H54 (cell line): ENCODE measurements around the gene CBX8.
A peak's percentile ranks its signal among the peaks of the same experiment; 100 is the strongest.

Experiments
- DNase-seq: peaks from one replicate; pipeline ENCODE4 v3.0.0; 2011; ENCODE audit warnings: low spot score, mixed read lengths; ENCODE audit not compliant: insufficient read length
- FAIRE-seq: peaks from 3 replicates; lab custom pipeline; 2011; peaks lifted over from hg19 to GRCh38; lab: Jason Lieb, UNC
- POLR2A ChIP-seq: IDR thresholded peaks from 2 replicates; pipeline ENCODE4 v1.6.1; 2011; ENCODE audit warnings: low read depth, mild to moderate bottlenecking, low read length

The CBX8 gene

DNA sequence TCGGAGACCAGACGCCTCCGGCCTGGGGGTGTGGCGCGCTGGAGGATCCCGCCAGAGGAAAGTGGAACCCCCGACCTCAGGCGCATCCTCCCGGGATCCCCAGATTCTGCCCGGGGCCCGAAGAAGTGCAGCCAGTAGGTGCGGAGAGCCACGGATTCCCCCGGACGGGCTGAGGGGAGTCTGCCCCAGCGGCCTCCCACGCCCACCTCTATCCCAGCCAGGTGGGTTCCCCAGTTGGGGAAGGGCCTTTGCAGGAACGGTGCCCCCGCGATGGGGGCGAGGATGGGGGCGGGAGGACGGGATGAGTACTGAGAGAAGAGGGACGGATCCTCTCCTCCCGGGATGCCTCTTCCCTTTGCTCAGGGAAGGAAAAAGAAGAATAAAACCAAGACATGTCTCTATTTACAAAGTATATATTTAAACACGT lies 5.1 kb downstream of the CBX8 start:
- FAIRE-seq: no peak

DNA sequence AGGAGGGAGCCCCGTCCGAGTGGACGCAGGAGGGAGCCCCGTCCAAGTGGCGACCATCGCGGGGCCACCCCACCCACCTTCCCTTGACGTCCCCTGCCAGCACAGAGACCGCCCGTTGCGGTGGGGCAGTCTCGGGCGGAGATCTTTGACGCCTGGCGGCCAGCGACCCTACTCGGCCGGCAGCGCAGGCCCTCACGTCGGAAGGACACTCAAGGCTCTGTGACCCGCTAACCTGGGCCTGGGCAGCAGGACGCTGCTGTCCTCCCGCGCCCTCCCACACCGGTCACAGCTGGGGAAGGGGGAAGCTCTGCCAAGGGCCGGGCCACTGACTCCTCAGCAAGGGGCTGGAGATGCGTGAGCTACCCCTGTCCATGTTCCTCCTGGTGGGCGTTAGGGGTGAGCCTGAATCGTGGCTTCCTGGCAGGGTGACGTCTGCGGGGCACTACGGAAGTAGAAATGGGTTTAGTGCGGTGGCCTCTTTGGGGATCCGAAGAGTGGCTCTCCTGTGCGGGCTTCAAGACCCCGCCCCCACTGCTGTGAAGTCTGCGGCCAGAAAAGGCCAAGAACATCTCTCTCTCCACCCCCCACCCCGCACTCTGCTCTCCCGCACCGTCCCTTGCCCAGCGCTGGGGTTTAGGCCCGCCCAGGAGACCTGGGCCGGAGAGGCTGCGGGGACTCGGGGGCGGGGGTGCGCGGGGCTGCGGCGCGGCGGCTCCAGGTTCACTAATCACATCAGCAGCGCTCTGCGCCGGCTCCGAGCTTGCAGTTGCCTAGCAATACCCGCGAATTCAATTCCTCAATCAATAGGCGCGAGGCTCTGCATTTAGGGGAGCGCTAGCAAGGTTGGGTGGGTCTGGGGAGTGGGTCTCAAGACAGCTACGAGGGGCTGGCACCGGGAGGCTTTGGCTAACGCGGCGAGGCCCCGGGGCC lies 5.8 kb downstream of the CBX8 start:
- FAIRE-seq (no peak), DNase-seq (no peak)
- TF ChIP-seq POLR2A: no peak

More for the DNA sequence above, 5.1 kb downstream of the CBX8 start:
- no peak for TF ChIP-seq POLR2A
- DNase-seq: no peak

DNA sequence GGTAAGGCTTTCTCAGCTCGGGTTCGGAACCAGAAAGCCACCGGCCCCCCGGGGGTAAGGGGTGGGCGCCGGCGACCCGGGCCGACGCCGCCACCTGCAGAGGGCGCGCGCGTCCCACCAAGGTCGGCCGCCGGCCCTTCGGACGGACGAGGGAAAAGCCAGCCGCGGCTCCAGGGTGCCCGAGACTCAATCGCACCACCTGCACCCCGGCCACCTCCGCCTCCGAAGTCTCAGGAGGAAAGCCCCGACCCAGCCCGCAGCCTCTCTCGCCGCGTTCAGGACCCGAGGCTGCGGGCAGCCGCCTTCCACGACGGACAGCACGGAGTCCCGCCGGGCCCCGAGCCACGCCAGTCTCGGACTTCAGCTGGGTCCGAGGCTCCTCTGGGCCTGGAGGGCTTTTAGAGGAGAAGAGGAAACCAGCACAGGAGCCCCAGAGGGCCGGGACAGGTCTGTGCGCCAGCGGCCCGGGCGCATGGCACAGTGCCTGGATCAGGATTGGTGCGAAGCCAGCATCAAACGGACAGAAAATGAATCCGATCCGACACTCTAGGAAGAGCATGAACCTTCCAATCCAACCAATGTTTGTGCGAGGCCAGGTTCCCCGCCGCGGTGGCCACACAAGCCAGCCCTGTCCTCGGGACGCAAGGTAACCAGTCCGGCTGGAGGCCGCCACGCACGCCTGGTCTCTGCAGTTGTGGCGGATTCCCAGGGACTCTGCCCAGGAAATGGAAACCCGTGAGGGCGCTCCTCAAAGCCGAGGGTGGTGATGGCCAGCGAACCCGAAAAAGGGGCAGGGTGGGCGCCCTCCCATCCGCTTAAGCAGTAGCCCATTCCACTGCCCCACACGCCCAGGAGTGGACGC lies 6.7 kb downstream of the CBX8 start:
- DNase-seq (peak; percentile 66), FAIRE-seq (no peak)
- TF ChIP-seq POLR2A: no peak

DNA sequence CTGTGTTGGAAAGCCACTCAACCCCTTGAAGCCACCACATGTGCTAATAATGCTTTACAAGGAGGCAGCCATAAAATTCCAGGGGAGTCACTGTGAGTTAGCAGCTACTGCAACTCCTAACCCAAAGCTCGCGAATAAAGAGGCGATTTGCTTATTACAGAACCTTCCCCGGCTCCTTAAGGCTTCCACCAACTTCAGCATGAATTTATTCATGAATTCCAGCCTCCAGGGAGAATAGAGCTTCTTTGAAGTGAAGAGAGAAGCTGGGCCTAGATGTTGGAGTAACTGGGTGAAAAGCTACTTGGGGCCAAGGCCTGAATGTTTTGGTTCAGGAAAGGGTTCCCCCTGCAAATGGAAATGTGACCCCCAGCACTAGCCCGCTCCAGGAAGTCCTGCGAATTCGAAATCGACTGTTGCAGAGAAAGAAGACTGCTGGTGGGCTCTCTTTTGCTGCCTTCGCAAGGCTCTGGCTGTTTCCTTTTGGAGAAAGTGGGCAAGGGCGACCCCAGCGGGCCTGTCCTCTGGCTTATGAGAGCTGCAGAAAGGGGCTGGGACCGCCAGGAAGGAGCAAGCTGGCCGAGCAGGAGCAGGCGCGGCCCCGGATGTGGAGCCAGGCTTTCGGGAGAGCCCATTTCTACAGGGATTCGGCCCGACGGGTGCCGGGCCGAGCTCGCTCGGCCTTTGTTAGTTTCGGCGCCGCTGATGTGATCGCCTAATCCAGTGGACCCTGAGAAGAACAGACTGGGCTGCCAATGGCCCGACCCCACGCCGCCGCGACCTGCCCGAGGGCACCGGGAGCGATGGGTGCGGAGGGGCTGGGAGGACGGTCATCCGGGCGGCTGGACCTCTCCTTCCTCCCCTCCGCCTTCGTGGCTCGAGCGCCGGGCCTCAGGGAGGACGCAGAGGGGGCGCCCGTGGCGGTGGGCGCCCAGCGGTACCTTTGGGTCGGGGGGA lies 7.6 kb downstream of the CBX8 start:
- TF ChIP-seq POLR2A: no peak
- DNase-seq (no peak), FAIRE-seq (no peak)

DNA sequence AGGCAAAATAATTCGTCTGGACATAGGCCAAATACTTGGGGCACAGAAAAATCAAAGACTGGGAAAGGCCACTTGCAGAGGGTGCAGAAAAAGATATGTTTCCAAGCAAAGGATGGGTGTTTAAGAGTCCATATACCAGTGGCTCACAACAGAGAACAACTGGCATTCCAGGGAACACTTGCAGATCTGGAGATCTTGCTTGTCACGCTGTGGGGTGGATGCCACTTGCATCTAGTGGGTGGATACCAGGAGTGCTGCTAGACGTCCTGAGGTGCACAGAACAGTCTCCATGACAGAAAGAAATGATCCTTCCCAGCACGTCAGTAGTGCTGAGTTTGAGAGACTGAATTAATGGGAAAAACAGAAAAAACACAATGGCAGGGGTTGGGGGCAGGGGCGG lies 8.4 kb downstream of the CBX8 start:
- no peak for FAIRE-seq
- no peak for TF ChIP-seq POLR2A

DNA sequence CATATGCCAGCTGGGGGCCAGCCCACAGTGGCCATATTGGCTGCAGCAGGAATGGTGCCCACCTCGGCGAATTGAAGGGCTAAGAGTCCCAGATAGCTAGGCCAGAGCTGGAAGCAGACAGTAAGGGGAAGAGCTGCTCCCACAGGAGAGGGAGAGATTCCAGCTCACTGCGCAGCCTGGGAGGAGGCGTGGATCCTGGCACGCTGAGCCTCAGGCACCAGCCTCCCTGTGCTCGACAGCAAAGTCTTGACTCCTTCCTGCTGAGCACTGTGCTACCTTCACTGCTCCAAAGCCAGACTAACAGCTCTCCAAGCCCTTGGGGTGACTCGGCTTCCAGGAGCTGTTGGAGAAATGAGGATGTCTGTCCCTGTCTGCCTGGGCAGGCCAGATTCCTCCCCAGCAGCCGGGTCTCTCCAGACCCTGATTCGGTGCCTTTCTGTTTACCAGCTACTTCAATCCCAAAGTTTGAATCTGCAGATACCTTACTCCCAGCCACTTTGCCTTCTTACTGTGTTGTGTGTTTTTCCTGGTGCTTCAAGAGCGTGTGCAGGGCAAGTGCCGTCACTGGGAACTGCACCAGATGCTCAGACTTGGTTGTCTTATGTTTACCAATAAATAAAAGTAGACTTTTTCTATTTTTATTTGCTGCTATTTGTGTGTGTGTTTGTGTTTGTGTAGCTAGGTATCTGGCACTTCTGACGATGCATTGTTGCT lies 9.8 kb downstream of the CBX8 start:
- DNase-seq: no peak
- no peak for FAIRE-seq
- TF ChIP-seq POLR2A: no peak

More for the DNA sequence above, 8.4 kb downstream of the CBX8 start:
- DNase-seq: no peak

DNA sequence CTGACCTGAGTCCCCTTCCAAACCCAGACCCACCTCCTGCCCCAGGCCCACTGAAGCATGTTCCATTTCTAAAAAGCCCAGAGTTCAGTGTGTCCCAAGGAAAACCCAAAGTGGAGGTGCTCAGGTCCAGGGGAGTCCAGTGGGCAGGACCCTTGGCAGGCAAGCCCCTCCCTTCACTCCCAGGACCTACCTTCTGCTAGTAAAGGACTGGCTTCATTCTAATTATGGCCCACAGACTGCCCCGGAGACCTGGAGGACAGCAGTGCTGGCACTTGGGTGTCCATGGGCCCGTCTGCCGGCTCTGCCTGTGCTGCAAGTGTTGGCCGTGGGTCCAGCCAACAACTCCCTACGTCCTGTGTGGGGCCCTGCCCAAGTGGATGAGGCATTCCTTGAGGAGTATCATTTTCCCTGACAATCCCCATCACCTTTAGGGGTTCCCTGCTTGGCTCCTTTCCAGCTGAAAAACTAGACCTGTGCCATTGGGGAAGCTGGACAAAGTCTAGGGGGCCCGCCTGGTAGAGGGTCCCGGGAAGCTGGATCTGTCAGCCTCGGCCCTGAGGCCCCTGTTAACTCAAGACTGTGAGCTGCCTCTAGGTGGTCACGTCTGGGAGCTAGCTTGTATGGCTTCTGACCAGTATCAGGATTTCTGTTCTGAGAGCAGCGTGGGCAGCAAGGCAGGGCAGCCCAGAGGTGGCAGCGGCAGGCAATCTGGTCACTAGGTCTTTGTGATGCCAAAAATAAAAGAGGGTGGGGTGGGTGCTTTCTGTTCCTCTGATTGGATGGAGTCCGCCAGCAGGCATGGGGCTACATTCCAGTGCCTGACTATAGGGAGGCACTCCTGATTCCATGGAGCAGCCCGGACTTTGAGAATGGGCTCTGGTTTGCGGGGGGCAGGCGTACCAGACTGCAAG lies 10.7 kb downstream of the CBX8 start:
- DNase-seq (no peak), FAIRE-seq (no peak)
- TF ChIP-seq POLR2A: no peak

DNA sequence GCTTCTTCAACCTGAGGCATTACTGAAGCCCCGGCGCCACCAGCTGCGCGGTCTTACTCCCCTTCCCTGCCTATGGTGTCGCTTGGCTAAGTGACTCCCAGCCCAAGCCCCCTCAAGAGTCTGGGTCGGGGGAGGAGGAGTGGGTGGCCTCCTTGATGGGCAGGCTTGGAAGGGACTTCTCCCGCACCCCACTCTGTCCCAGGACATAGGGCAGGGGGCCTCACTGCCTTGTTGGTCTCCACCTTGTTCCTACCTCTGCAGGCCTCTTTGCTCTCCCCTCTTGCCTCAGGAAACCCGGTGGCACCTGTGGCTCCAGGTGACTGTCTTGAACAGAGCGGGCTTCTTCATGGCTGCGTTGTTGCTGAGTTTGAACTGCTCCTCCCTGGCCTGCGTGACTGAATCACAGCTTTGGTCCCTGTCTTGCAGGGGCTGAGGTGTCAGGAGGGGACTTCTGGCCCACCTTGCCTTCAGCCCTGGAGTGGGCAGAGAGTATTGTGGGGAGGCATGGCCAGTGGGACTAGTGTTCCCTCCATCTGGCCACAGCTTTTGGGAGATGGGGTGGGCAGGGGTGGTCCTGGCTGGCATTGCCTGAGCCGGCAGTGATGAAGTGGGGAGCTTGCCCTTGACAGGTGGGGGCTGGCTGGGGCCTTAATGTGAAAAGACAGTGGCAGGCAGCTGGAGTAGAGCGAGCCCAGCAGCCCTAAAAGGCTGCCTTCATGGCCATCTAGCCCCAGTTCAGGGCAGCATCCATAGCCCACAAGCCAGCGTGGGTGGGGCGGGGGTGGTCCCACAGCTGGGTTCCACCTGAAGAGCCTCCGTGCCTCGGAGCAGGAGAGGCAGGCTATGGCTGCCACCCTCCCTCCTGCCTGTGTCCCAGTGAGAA lies 11.6 kb downstream of the CBX8 start:
- FAIRE-seq (no peak), DNase-seq (no peak)
- TF ChIP-seq POLR2A: no peak

DNA sequence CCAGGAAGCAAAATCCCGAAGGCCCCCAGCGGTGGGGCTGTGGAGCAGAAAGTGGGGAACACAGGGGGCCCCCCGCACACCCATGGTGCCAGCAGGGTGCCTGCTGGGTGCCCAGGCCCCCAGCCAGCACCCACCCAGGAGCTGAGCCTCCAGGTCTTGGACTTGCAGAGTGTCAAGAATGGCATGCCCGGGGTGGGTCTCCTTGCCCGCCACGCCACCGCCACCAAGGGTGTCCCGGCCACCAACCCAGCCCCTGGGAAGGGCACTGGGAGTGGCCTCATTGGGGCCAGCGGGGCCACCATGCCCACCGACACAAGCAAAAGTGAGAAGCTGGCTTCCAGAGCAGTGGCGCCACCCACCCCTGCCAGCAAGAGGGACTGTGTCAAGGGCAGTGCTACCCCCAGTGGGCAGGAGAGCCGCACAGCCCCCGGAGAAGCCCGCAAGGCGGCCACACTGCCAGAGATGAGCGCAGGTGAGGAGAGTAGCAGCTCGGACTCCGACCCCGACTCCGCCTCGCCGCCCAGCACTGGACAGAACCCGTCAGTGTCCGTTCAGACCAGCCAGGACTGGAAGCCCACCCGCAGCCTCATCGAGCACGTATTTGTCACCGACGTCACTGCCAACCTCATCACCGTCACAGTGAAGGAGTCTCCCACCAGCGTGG lies 12.4 kb downstream of the CBX8 start:
- DNase-seq (no peak), FAIRE-seq (no peak)
- TF ChIP-seq POLR2A: no peak

DNA sequence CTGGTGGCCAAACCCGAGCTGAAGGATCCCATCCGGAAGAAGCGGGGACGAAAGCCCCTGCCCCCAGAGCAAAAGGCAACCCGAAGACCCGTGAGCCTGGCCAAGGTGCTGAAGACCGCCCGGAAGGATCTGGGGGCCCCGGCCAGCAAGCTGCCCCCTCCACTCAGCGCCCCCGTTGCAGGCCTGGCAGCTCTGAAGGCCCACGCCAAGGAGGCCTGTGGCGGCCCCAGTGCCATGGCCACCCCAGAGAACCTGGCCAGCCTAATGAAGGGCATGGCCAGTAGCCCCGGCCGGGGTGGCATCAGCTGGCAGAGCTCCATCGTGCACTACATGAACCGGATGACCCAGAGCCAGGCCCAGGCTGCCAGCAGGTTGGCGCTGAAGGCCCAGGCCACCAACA lies 13.0 kb downstream of the CBX8 start:
- FAIRE-seq (no peak), DNase-seq (no peak)
- TF ChIP-seq POLR2A: no peak
